ENCODE data around the gene CERS2. TPM values are rescaled to one million over a fixed set of nuclear protein-coding genes. Genes with fewer than 3 reads are reported as not detected.
A peak's percentile ranks its signal among the peaks of the same experiment; 100 is the strongest.

The CERS2 gene
- total RNA-seq, 2 donors from 2014 or later: 102 to 122 TPM

DNA sequence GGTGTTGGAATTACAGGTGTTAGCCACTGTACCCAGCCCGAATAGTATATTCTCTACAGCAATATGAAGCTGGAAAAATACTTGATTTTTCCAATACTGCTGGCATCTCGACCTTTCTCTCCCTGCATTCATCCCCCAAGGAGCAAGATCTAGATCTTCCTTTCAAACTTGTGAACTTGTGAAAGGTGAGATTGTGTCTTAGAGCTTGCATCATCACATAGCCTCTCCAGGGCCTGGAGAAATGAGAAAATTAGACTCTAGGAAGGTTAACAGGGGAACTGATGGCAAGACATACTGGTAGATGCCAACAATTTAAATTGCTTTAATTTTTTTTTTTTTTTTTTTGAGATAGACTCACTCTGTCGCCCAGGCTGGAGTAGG is 35.7 kb upstream of the CERS2 start:
- no peaks in the 10 kb centered on the region for H3K27me3 ChIP-seq (replicated peaks; ENCODE audit: insufficient read depth)
- no peak overlapping the region for H3K27ac ChIP-seq
- no peaks in the 10 kb centered on the region for H3K9me3 ChIP-seq
- H3K4me3 ChIP-seq: no peak overlapping the region
- ATAC-seq (ENCODE audit: insufficient number of reproducible peaks, low FRiP score, low read depth) (no peak), DNase-seq (ENCODE audit: low spot score) (no peak)
- no peaks in the 10 kb centered on the region for H3K36me3 ChIP-seq
- H3K4me1 ChIP-seq (ENCODE audit: control insufficient read depth in 1 of 2, low read depth in 2 of 2): peaks cover 26 to 46% of the 10 kb centered on the region in 2 donors
- TF ChIP-seq, protein P1, sequence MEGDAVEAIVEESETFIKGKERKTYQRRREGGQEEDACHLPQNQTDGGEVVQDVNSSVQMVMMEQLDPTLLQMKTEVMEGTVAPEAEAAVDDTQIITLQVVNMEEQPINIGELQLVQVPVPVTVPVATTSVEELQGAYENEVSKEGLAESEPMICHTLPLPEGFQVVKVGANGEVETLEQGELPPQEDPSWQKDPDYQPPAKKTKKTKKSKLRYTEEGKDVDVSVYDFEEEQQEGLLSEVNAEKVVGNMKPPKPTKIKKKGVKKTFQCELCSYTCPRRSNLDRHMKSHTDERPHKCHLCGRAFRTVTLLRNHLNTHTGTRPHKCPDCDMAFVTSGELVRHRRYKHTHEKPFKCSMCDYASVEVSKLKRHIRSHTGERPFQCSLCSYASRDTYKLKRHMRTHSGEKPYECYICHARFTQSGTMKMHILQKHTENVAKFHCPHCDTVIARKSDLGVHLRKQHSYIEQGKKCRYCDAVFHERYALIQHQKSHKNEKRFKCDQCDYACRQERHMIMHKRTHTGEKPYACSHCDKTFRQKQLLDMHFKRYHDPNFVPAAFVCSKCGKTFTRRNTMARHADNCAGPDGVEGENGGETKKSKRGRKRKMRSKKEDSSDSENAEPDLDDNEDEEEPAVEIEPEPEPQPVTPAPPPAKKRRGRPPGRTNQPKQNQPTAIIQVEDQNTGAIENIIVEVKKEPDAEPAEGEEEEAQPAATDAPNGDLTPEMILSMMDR (IDR thresholded peaks at IDR 0.05): no peak

DNA sequence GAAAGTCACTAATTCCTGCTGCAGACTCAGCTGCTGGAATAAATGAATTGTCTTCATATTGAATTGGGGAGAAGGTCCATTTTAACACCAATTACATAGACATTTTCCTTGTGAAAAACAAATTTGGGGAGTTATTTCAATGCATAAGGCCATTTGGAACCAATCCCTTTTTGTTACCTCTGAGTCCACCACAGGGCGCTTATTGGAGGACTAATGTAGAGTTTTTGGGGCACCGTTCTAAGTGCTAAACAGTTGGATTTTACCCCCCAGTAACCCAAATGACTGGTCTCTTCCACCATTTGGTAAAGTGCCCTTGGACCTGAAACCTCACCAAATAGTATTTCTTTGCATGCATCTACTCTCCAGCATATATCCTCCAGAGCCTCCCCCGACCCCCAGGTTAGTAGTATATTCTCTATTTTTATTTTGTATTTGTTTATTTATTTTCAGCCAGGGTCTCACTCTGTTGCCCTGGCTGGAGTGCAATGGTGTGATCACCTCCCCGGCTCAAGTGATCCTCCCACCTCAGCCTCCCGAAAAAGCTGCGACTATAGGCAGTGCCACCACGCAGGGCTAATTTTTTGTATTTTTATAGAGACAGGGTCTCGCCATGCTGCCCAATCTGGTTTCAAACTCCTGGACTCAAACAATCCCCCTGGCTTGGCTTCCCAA is 35.2 kb upstream of the CERS2 start:
- Histone ChIP-seq H3K4me1 (ENCODE audit: control insufficient read depth in 1 of 2, low read depth in 2 of 2) (peaks cover 31 to 51% of the 10 kb centered on the region in 2 donors), H3K27ac (peak overlapping the region; percentile 69 to 73), H3K27me3 (replicated peaks; ENCODE audit: insufficient read depth) (no peaks in the 10 kb centered on the region), H3K36me3 (no peaks in the 10 kb centered on the region), H3K4me3 (peak overlapping the region; percentile 72), H3K9me3 (no peaks in the 10 kb centered on the region)
- ATAC-seq (ENCODE audit: insufficient number of reproducible peaks, low FRiP score, low read depth) (no peak), DNase-seq (ENCODE audit: low spot score) (no peak)
- TF ChIP-seq, protein P1 (IDR thresholded peaks at IDR 0.05): no peak

DNA sequence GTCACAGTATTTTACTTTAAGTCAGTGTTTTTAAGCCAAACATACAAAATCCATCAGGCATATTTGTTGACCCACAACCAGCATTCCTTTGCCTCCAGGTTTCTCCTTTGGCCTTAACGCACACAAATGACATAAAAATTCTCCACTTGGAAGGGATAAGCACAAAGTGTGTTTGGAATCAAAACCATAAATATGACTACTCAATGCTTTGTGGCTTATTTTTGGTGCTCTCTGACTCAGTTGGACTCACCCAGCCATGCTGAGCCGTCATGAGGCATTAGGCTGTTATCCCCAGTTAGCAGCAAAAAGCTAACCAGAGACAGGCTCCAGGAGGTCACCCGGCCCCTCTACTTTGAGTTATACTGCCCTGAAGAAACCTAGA is 34.6 kb upstream of the CERS2 start:
- Histone ChIP-seq H3K9me3 (no peaks in the 10 kb centered on the region), H3K4me3 (peak overlapping the region; percentile 72), H3K27me3 (replicated peaks; ENCODE audit: insufficient read depth) (no peaks in the 10 kb centered on the region), H3K27ac (peak overlapping the region; percentile 69 to 73), H3K4me1 (ENCODE audit: control insufficient read depth in 1 of 2, low read depth in 2 of 2) (peaks cover 34 to 56% of the 10 kb centered on the region in 2 donors), H3K36me3 (no peaks in the 10 kb centered on the region)
- DNase-seq (ENCODE audit: low spot score) (no peak), ATAC-seq (ENCODE audit: insufficient number of reproducible peaks, low FRiP score, low read depth) (no peak)
- TF ChIP-seq, protein P1 (IDR thresholded peaks at IDR 0.05): no peak

DNA sequence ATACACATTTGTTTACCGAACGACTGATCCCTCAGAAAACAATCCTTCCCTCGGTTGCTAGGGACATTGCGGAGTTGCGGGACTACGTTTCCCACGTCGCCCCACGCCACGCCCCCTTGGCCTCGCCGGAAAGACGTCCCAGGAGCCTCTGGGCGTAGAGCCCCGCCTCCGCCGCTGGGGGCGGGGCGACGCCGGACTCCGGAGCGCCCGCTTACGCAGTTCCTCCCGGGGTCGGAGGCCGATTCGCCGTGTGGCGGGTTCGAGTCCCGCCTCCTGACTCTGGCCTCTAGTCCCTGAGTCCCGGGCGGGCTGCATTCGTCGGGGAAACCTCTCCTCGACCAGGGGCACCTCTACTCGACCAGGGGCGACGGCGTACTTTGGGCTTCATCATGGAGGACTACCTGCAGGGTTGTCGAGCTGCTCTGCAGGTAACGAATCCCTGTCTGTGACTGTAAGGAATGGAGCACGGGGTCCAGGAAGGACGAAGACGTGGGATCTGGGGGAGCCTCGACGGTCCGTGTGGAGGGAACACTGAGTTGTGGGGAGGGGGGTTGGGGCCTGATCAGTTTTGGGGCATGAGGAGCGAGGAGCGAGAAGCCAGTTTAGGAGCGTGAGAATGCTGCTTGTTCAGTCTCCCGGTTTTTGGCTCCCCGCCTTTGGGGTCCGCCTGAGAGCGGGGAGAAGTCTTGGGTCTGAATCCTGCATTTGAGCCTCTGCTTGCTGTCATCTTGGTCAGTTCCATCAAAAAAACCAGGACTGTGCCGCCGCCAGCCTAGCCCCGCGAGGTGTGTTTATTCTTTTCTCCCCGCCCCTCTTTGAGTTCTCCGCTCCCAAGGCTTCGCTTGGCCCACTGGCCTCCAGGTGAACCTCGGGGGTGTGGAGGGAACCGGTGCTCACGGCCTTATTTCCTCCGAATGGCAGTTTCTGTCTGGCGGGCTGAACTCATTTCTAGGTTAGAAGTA is 33.9 kb upstream of the CERS2 start, which contains the start of gene PRUNE1:
TSS of gene PRUNE1 (plus strand) at position 206 of the 962 bp plus-strand sequence. CDS start at position 390, 184 bp downstream.
- ATAC-seq (ENCODE audit: insufficient number of reproducible peaks, low FRiP score, low read depth): peak; percentile 77
- peak within 1 kb of the TSS; percentile 75 for H3K4me3 ChIP-seq
- DNase-seq (ENCODE audit: low spot score): peak; percentile 86
- peaks cover 35 to 56% of the 10 kb centered on the region in 2 donors for H3K4me1 ChIP-seq (ENCODE audit: control insufficient read depth in 1 of 2, low read depth in 2 of 2)
- H3K9me3 ChIP-seq: no peaks in the 10 kb centered on the region
- H3K27me3 ChIP-seq (replicated peaks; ENCODE audit: insufficient read depth): no peaks in the 10 kb centered on the region
- TF ChIP-seq, protein P1 (IDR thresholded peaks at IDR 0.05): no peak
- H3K27ac ChIP-seq: peak within 1 kb of the TSS; percentile 73 to 74
- no peaks in the 10 kb centered on the region for H3K36me3 ChIP-seq

DNA sequence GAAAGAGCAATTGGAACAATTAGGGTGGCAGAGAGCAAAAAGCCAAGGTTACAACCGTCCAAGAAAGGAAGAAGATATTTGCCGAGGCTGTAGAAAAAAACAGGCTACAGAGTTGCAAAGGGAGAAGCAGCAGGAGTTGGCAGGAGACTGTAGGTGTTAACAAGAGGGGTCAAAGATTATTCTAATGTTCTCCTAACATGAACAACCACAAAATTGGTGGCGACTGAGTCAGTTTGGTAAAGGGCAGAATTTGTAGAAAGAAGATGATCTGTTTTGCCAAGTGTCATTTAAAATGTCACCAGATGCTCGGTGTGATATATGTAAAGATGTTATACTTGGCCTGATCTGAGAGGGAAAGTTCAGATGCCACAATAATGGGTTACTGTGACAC is 33.2 kb upstream of the CERS2 start:
- peak overlapping the region; percentile 72 for H3K4me3 ChIP-seq
- ATAC-seq (ENCODE audit: insufficient number of reproducible peaks, low FRiP score, low read depth): no peak

More for the DNA sequence above, 33.2 kb upstream of the CERS2 start:
- TF ChIP-seq, protein P1 (IDR thresholded peaks at IDR 0.05): no peak
- Histone ChIP-seq H3K9me3 (no peaks in the 10 kb centered on the region), H3K36me3 (no peaks in the 10 kb centered on the region), H3K4me1 (ENCODE audit: control insufficient read depth in 1 of 2, low read depth in 2 of 2) (peaks cover 35 to 58% of the 10 kb centered on the region in 2 donors), H3K27me3 (replicated peaks; ENCODE audit: insufficient read depth) (no peaks in the 10 kb centered on the region), H3K27ac (peak overlapping the region; percentile 73 to 74)
- no peak for DNase-seq (ENCODE audit: low spot score)

Measured in thoracic aorta (tissue), 2 donors.